Progenitor cell of endocrine pancreas (in vitro differentiated cells): ENCODE measurements around the gene GPR68. TPM values are rescaled to one million over a fixed set of nuclear protein-coding genes. Genes with fewer than 3 reads are reported as not detected.

ENCODE experiments used
- DNase-seq: peaks from one replicate; pipeline ENCODE4 v3.0.0; 2021; ENCODE audit warnings: low spot score; ENCODE audit not compliant: unreplicated experiment
- H3K27ac Mint-ChIP-seq: 2 replicates; pipeline ENCODE4 v1.8.0; 2021; ENCODE audit warnings: mild to moderate bottlenecking, moderate library complexity, mixed read lengths
- H3K27me3 Mint-ChIP-seq: 2 replicates; pipeline ENCODE4 v1.8.0; 2021; ENCODE audit warnings: mixed read lengths
- H3K36me3 Mint-ChIP-seq: 2 replicates; pipeline ENCODE4 v1.8.0; 2022; ENCODE audit warnings: mixed read lengths; ENCODE audit not compliant: insufficient read depth
- H3K4me1 Mint-ChIP-seq: 2 replicates; pipeline ENCODE4 v1.8.0; 2021; ENCODE audit warnings: low read depth, mixed read lengths
- H3K4me3 Mint-ChIP-seq: 2 replicates; pipeline ENCODE4 v1.8.0; 2021; ENCODE audit warnings: low read depth, mild to moderate bottlenecking, moderate library complexity, mixed read lengths
- H3K9me3 Mint-ChIP-seq: 2 replicates; pipeline ENCODE4 v1.8.0; 2021; ENCODE audit warnings: low read depth, mixed read lengths
- total RNA-seq: library from RNA; stranded (reverse); gene quantifications from 2 replicates; pipeline ENCODE4 v1.2.1, GENCODE V29; 2021
- TF ChIP-seq, protein P1 (sequence below): fragments of 200-600 bp; sonication (generic); IDR thresholded peaks from one replicate; pipeline ENCODE4 v1.5.0; 2021; ENCODE audit warnings: antibody characterized with exemption, mild to moderate bottlenecking; ENCODE audit not compliant: unreplicated experiment

The GPR68 gene
- total RNA-seq, 1 donor from 2014 or later = 0.31 TPM

DNA sequence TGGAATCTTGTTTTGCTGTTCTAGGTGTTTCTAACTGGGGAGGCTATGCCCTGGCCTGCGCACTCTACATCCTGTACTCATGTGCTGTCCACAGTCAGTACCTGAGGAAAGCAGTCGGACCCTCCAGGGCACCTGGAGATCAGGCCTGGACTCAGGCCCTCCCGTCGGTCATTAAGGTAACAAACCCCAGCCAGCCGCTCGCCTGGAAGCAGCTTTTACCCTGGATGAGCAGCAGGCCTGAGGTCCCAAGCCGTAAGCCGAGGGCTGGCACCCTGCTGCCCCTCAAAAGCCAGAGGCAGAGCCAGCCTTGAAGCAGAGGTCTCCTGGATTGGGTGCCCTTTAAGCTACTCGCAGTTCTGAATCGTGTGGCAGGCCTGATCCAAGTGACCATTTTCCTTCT is 29.1 kb downstream of the GPR68 start:
- Mint-ChIP-seq H3K27ac (no peak overlapping the region), H3K4me1 (no peaks in the 10 kb centered on the region), H3K4me3 (no peak overlapping the region), H3K36me3 (peaks cover 37% of the 10 kb centered on the region), H3K27me3 (no peaks in the 10 kb centered on the region), H3K9me3 (peaks cover 6% of the 10 kb centered on the region)
- TF ChIP-seq, protein P1, sequence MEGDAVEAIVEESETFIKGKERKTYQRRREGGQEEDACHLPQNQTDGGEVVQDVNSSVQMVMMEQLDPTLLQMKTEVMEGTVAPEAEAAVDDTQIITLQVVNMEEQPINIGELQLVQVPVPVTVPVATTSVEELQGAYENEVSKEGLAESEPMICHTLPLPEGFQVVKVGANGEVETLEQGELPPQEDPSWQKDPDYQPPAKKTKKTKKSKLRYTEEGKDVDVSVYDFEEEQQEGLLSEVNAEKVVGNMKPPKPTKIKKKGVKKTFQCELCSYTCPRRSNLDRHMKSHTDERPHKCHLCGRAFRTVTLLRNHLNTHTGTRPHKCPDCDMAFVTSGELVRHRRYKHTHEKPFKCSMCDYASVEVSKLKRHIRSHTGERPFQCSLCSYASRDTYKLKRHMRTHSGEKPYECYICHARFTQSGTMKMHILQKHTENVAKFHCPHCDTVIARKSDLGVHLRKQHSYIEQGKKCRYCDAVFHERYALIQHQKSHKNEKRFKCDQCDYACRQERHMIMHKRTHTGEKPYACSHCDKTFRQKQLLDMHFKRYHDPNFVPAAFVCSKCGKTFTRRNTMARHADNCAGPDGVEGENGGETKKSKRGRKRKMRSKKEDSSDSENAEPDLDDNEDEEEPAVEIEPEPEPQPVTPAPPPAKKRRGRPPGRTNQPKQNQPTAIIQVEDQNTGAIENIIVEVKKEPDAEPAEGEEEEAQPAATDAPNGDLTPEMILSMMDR = no peak
- DNase-seq = no peak

DNA sequence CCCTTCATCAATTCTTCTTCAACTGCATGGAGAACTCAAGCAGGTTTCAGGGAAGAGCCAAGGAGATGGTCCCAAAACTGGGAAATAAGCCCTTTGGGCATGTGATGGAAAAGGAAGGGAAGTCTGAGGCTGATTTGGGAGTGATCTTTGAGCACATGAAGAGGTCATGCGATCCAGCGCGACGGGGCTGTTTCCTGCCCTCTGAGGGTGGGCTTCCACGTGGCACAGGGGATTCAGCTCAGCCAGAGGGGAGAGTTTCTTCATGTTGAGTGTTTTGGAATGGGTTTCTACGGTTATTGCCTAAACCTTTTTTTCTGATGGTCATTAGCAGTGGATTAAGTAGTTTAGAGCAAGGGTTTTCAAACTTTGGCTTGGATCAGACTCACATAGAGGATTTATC is 30.2 kb downstream of the GPR68 start:
- TF ChIP-seq, protein P1 = no peak
- peaks cover 11% of the 10 kb centered on the region for H3K9me3 Mint-ChIP-seq
- no peaks in the 10 kb centered on the region for H3K27me3 Mint-ChIP-seq
- no peak for DNase-seq
- H3K36me3 Mint-ChIP-seq = peaks cover 41% of the 10 kb centered on the region
- no peak overlapping the region for H3K27ac Mint-ChIP-seq
- no peak overlapping the region for H3K4me3 Mint-ChIP-seq
- H3K4me1 Mint-ChIP-seq = no peaks in the 10 kb centered on the region

DNA sequence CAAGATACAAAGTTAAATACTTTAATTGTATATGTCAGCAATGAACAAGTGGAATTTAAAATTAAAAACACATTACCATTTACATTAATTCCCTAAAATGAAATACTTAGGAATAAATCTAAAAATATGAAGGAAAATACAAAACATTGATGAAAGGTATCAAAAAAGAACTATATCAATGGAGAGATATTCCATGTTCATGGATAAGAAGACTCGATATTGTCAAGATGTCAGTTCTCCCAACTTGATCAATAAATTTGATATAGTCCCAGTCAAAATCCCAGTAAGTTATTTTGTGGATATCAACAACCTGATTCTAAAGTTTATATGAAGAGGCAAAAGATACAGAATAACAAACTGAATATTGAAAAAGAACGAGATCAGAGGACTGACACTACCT is 33.5 kb downstream of the GPR68 start:
- Mint-ChIP-seq H3K27ac (no peak overlapping the region), H3K36me3 (peaks cover 50% of the 10 kb centered on the region), H3K4me3 (no peak overlapping the region), H3K27me3 (no peaks in the 10 kb centered on the region), H3K4me1 (no peaks in the 10 kb centered on the region), H3K9me3 (peaks cover 11% of the 10 kb centered on the region)
- TF ChIP-seq, protein P1 = no peak
- DNase-seq = no peak

DNA sequence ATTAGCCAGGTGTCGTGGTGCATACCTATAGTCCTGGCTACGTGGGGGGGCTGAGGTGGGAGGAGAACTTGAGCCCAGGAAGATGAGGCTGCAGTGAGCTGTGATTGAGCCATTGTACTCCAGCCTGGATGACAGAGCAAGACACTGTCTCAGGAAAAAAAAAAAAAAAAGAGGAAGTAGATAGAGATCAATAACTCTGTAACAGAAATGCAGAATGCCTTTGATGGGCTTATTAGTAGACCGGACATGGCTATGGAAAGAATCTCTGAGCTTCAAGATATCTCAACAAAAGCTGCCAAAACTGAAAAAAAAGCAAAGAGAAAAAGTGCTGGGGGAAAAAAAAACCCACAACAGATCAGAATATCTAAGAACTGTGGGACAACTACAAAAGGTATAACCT is 37.5 kb downstream of the GPR68 start:
- H3K36me3 Mint-ChIP-seq = peaks cover 46% of the 10 kb centered on the region

GRCh38 chr14:91205459-91205858 is 39.0 kb downstream of the GPR68 start:
- Mint-ChIP-seq H3K9me3 (peaks cover 6% of the 10 kb centered on the region), H3K27me3 (no peaks in the 10 kb centered on the region), H3K4me1 (no peaks in the 10 kb centered on the region), H3K4me3 (no peak overlapping the region), H3K36me3 (peaks cover 41% of the 10 kb centered on the region), H3K27ac (no peak overlapping the region)
- DNase-seq = no peak
- TF ChIP-seq, protein P1 = no peak

More for the DNA sequence above, 37.5 kb downstream of the GPR68 start:
- Mint-ChIP-seq H3K4me1 (no peaks in the 10 kb centered on the region), H3K4me3 (no peak overlapping the region), H3K27me3 (no peaks in the 10 kb centered on the region), H3K27ac (no peak overlapping the region), H3K9me3 (peaks cover 11% of the 10 kb centered on the region)
- TF ChIP-seq, protein P1 = no peak
- no peak for DNase-seq
